Limb (tissue), 2 donors: ENCODE measurements around the gene DNAJB8.
A peak's percentile ranks its signal among the peaks of the same experiment; 100 is the strongest.

Experiments
- DNase-seq, 2 donors: peaks; one replicate each; pipeline ENCODE4 v3.0.0-alpha.2; 2016; ENCODE audit errors: extremely low spot score in 2 of 2

The DNAJB8 gene

DNA sequence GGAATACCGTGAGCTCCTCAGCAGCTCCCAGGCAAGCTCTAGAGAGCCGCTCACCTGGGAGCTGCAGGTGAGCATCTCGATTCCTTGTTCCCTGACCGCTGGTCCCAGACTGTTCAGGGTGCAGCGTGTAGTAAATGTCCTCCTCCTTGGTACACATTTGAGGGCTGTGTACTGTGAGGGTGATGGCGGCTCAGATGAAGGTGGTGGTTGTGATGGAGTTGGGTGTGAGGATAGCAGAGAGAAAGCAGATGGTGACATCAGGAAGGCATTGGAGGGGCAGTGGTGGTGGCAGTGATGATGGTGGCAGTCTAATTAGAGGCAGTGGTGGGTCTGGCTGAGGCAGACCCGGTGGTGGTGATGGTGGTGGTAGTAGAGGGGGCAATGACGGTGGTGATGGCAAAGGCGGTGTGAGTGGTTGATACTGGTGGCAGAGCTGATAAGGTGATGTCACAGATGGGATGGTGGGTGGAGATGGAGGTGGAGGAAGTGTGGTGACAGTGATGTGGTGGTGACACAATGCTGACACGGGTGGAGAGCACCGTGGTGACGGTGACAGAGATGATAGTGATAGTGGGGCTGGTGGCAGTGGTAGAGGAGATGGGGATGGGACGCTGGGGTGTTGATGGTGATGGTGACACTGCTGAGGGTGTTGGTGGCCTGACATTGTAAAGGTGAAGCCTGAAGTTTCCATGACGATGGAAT is at the start of gene DNAJB8:
DNAJB8 (minus strand) TSS at position 51 of the 702 bp plus-strand sequence. CDS start 3,645 bp downstream, outside the sequence.
- DNase-seq, result no peak

DNA sequence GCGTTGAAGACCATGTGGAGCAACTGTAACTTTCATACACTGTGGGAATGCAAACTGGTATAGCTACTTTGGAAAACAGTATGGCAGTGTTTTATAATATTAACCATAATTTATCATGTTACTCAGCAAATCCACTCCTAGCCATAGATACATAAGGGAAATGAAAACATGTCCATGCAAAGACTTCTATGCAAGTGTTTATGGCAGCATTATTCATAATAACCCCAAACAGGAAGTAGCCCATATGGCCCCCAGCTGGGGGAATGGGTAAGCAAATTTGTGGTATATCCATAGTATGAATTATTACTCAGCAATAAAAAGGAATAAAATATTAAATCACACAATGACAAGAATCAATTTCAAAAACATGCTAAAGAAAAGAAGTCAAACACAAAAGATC is 49.3 kb upstream of the DNAJB8 start:
- DNase-seq, result no peak

DNA sequence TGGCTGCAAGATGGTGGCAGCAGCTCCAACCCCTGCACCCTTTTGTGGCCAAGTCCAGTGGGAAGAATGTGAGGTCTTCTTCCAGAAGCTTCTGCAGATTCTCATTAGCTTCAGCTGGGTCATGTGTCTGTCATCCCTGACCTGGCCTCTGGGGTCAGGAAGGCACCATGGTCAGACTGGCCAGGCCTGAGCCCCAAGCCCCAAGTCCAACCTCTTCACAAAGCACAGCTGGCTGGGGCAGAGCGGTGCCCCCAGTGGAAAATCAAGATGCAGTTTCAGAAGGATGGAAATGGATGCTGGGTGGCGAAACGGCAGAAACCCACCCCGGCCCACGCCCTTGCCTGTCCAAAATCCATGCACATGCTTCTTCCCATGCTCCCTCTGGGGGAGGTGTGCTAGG is 42.2 kb upstream of the DNAJB8 start:
- DNase-seq, result no peak

DNA sequence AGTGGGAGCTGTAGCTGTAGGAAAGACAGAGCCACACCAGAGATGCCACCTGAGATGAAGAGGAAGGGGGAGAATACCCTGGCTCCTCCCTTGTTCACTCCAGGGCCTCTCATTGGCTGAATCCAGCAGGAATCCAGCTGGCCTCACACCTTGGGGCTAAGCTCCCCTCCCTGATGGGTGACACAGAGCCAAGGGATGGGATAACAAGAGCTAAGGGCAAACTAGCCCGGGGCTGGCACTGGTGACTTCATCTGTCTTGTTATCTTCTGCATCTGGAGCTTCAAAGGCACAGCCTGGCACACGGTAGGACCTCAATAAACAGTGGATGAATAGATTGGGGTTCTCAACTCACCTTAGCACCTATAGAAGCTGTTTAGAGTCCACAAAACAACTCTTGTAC is 40.1 kb upstream of the DNAJB8 start:
- no peak for DNase-seq

DNA sequence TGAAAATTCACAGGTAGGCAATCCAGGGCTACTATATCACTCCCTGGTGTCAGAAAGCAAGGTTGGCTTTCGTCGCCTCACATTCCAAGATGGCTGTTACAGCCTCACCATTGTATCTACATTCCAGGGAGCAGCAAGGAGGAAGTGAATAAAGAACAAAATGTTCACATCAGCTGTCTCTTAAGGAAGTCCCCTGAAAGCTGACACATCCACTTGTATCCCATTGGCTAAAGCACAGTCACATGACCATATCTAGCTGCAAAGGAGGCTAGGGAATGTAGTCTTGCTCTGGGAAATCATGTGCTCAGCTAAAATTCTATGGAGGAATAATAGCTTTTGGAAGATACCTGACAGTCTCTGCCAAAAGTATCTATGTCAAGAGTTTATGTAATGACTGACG is 39.1 kb upstream of the DNAJB8 start:
- DNase-seq, result no peak

DNA sequence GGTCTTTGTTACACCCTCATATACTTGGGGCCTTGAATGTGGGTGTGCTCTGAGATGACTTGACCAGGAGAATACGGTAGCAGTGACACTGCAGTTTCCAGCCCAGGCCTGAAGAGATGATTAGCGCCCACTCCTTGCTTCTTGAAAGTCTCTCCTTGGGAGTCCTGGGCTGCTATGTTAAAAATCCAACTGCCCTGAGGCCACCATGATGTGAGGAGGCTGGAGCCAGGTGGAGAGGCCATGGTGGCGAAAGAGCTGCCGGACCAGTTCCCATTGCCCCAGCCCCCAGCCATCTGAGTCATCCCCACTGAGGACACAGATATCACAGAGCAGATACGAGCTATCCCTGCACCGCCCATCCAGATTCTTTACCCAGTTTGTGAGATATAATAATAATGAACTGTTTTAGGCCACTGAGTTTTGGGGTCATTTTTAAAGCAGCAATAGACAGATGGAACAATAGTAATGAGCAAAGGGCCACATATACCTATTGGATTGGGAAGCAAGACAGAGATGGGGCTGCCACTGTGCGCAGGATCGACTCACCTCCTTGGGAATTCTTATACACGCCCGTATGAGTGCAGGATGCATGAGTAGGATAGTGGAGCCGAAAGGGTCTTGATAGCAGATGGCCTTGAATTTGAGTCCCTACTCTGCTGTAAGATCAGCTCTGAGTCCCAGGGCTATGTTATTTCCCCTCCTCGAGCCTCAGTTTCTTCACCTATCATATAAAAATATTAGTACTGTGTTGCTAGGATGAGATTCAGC is 38.5 kb upstream of the DNAJB8 start:
- DNase-seq, result no peak

DNA sequence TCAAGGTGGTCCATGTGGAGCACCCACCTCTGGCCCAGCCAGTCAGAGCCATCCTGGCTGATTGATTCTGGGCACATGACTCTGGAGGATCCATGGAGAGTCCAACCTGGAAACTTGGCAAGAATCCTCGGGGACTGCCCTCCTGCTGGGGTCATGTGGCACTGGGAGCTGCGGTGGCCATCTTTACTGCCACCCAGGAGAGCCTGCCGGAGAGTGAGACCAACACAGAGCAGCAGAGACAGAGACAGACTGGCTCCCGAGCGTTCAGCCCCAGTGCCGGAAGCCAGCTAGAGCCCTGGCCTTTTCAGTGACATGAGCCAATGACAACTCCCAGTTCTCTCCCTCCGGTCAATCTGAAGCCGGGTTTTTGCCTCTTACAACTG is 37.8 kb upstream of the DNAJB8 start:
- no peak for DNase-seq

DNA sequence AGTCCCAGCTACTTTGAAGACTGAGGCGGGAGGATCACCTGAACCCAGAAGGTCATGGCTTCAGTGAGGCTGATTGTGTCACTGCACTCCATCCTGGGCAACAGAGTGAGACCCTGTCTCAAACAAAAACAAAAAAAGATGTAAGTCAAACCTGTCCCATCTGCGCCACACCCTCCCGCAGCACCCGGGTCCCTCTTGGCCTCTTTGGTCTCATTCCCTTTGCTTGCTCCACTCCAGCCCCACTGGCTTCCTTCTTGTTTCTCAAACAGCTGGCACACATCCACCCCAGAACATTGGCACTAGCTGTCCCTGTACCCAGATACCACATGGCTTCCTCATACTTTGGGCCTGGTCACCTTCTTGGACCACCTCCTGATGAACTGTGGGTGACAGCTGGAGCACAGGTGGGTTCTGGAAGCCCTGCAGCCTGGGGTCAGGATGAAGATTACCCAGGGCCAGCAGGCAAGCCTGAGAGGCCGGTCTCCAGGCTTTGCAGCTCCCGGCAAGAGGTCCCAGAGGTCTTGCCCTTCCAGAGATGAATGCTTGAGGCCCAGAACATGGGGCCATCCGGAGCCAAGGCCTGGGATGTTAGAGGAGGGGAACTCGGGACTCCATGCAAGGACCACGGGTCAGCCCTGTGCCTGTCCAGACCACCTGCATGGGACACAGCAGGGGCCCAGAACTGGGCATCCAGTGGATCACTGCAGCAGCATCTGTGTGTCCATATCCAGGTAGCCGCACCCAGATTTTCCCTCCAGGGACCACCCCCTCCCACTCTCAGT is 37.3 kb upstream of the DNAJB8 start:
- no peak for DNase-seq

DNA sequence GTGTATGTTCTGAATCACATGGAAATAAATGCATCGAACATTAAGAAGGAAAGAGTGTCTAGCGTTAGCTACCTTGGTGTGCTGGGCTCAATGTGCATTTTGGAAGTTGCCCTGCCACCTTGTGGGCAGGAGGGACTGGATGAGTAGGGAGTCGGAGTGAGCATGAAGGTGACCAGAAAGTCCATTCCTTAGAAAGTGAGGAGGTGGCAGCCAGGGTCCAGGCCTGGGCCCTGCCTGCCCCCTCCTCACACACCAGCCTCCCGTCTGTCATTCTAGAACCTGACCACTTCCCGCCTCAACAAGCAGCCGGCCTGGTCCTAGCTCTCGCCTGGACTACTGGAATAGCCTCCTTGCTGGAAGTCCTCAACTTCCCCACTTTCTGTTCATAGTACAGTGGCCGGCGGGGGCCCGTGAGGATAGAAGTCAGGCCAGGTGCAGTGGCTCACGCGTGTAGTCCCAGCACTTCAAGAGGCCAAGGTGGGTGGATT is 36.5 kb upstream of the DNAJB8 start:
- no peak for DNase-seq

DNA sequence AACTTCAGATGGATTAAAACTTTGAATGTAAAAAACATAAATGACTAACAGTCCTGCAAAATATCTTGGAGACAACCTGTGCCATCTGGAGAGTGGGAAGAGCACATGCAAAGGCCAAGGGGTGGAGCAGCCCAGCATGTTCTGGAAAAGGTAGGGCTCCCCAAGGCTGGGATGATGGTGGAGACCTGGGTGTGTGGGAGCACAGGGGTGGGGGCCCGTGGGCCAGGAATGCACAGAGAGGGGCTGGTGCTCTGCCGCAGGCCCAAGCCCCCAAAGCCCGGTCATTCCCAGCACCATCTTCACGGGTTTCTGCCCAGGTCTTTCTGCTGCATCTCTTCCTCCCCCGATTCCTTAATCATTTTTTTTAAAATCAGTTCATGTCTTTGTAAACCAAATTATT is 36.0 kb upstream of the DNAJB8 start:
- DNase-seq, result no peak

DNA sequence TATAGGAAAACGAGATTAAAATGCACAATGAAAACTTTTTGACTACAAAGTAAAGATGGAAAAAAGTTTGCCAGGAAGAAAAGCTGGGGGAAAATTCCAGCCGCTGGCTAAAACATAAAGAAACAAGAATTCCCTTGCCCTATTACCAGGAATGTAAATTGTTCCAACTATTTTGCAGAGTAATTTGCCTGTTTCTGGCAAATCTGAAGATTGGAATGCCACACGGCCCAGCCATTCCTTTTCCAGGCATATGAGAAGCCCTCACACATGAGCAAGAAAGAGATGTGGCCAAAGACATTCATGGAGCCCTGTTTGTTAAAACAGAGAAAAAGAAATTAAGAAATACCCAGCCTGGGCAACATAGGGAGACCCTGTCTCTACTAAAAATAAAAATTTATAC is 34.7 kb upstream of the DNAJB8 start:
- no peak for DNase-seq

DNA sequence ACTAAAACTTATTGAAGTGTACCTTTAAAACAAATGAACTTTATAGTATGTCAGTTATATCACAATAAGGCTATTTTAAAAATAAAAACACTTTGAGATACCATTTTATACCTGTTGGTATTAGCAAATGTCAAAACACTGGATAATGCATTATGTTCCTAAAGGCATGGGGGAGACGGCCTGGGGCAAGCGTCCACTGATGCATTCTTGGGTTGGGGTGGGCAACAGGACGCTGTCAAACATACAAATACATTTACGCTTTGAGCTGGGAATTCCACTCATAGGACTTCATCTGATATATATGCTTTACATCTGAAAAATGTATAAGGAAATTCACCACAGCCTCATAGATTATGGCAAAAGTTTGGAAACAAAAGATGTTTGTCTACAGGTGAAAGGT is 33.9 kb upstream of the DNAJB8 start:
- DNase-seq, result no peak

DNA sequence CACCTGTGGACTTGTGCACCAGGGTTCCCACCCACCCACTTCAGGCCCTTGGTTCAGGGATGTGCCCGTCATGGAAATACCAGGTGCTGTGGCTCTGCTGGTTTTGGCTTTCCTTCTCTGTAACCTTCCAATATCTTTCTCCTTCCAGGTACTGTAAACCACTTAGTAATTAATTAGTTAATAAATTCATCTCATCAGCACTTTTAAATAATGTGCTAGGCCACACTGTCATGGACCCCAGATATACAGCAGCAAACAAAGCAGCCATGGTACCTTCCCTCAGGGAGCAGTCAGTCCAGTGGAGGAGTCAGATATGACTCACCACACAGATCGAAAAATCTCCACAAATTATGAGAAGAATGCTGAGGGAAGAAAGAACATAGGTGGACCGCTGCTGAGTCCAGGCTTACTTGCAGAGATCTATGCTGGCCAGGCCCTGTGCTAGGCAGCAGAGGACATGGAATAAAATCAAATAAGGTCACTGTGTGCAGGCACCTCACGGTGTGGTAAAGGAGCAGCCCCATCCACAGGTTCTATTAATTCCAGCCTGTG is 33.1 kb upstream of the DNAJB8 start:
- DNase-seq, result no peak

DNA sequence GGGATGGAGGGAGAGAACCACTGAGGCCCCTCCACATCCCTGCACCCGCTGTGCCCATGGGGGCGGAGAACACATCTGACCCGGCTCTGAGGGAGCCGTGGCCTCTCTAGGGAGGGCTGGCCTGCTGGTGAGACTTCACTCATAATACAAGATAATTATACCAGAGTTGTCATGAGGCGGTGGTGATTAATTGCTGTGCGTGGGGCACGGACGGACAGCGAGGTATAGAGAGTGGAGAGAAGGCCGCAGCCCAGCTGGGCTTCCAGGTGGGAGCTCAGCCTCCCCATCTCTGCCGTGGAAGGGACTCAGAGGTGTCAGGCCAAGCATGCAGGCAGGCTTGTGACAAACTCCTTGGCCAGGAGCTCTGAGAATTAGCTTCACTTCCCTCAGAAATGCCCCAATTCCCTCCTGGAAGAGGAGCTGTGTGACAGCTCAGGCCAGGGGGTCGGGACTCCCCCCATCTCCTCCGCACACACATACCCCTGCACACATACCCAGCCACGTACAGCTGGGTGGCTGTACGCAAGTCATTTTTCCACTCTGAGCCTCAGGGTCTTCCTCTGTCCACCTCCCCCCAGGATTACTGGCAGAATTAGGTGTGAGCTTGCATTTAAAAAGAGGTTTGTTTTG is 32.3 kb upstream of the DNAJB8 start:
- peak in 1 of 2 donors; percentile 20 for DNase-seq

DNA sequence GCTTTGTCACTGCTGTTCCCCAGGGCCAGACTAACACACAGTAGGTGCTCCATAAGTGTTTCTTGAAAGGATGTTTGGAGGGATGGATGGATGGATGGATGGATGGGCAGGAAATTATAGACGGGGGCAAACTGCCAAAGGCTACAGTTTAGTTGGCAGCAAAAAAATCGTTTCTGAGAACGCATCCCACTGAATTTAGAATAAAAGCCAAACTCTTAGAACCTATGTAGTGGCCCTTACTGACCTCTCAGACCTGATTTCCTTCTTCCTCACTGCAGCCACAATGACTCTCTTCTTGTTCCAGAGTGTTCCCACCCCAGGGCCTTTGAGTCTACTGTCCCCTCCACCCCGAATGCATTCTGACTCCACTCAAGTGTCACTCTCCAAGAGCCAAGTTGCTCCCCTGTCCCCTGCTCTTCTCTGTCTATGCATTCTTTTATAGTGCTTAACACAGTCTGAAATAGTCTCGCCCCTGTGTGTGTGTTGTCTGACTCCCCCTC is 31.5 kb upstream of the DNAJB8 start:
- DNase-seq, result no peak

DNA sequence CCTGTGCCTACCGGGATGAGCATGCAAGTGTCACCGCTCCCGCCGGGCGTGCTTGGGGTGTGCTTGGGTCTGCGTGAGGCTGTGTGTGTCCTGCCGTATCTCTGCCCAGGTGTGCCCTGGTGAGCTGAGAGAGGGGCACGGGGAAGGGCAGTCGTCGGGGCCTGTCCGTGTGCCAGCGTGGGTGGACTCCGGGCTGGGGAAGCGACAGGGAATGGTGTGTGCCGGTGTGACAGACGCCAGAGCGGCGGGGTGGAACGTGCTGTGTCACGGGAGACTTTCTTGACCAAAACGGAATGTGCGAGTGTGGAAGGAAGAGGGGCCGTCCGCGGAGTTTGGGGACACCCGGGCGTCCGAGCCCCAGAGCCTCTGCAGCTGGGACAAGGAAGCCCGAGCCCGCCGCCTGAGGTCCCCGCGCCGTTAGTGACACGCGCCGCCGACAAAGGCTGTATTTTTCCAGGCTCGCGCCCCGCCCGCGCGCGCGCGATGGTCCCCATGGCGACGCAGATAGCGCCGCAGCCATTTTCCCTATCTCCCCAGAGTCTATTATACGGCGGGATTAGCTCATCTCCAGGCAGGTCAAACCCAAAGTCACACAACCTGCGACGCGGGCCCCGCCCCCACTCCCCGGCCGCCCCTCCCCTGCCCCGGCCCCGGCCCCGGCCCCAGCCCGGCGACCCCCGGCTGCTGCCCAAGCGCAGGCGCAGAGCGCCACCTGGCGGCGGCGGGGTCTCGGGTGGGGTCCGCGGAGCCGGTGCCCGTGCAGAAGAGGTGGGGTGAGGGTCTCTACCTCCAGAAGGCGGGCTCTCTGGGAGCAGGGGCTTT is 30.8 kb upstream of the DNAJB8 start:
- DNase-seq, result peak; percentile 53 to 88

DNA sequence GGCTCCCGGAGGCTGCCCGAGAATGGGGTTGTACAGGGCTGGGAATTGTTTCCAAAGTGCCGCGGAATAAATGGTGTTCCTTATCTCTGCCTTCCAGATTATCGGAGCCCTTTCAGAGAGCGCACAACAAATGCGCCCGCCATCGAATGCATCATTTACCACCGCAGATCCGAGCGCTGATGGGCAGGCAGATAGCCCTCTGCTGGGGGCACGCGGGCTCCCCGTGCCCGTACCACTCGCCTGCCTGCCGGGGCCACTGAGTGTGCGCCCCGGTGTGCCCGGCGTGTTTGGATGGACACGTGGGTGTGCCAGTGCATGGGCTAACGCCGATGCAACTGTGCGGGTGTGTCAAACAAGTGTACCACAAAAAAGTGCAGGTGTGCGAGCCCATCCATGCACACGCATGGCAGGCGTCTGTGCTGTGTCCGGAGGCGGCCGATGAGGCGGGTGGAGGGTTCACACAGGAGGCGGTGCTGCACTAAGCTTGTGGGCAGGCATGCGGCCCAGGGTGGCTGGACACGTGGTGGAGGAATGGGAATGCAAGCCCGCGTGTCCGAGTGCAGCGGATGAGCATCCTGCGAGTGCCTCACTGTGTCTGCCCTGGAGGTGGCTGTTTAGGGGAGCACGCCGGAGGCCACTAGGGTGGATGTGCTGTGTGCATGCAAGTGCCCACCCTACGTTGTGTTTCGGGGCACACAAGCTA is 30.1 kb upstream of the DNAJB8 start:
- DNase-seq, result no peak

DNA sequence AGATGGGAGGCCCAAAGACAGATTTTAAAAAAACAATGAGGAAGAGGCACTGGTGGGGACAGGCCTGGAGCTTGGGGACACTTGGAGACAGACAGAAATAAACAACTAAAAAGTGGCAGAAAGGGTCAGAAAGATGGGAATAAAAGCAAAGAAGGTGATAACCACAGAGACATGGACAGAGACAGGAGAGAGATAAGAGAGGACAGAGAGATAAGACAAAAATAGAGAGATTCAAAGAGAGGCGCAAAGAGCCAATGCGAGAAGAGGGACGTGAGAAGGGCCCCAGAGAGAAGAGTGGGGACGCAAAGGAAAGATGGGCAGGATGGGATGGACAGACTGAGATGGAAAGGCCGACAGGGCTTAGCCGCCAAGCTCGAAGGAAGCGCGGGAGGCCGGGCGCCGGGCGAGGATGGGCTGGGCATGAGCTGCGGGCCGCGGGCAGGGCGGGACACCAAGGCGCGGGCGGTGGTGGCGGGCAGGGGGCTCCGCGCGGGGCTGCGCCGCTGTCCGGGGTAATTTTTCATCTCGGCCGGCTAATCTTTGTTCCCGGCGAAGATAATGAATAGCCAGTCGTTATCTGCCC is 29.4 kb upstream of the DNAJB8 start:
- DNase-seq, result no peak

DNA sequence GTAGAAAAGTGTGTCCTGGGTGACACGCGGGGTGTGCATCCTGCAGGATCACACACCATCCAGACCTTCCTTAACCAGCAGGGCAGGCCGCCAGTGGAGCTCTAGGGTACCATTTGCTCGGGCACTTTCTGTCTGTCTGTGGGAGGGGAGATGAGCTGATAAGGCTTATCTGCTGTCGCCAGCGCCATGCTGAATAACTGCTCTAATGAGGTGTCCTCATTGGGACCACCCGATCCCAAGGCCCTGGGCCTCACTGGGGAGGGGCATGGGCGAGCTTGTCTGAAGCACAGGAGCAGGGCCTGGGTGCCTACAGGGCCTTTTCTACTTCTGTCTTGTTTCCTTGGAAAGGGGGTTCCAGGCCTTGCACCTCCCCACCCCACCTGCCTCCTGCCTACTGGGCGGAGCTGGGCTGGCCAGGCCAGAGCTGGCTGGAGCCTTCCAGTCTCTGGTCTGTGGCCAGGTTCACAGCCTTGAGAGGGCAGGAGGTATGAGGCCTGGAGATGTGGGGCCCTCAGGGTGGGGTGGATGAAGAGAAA is 28.8 kb upstream of the DNAJB8 start:
- DNase-seq, result no peak
